Stimulated activated effector memory CD8-positive, alpha-beta T cell treated with anti-CD3 and anti-CD28 coated beads, Interleukin-12 subunit alpha, Interleukin-12 subunit beta, amount 100 ng/mL, for 72 hours (primary cell): ENCODE results near the gene PIK3AP1.

Source experiments
- ATAC-seq: fragments of 150-1000 bp; cut with Tn5 transposase; 2 replicates; pipeline ENCODE4 v1.10.0; 2021
- DNase-seq, 2 donors: peaks; one replicate each; pipeline ENCODE4 v3.0.0; 2021 to 2022; ENCODE audit warnings: low spot score in 2 of 2
- H3K27ac Mint-ChIP-seq: one replicate; pipeline ENCODE4 v1.8.0; 2022; ENCODE audit warnings: mild to moderate bottlenecking, mixed read lengths
- H3K36me3 Mint-ChIP-seq: one replicate; pipeline ENCODE4 v1.8.0; 2022; ENCODE audit warnings: mild to moderate bottlenecking, mixed read lengths
- H3K4me1 Mint-ChIP-seq: one replicate; pipeline ENCODE4 v1.8.0; 2022; ENCODE audit warnings: mixed read lengths
- H3K4me3 Mint-ChIP-seq: one replicate; pipeline ENCODE4 v1.8.0; 2022; ENCODE audit warnings: mild to moderate bottlenecking, mixed read lengths
- H3K9me3 Mint-ChIP-seq: one replicate; pipeline ENCODE4 v1.8.0; 2022; ENCODE audit warnings: mixed read lengths

The PIK3AP1 gene

GRCh38 chr10:96612055-96612830, 108.1 kb downstream of the PIK3AP1 start:
- ATAC-seq (no peak), DNase-seq (no peak)
- Mint-ChIP-seq H3K4me1 (peaks cover 20% of the 10 kb centered on the region), H3K4me3 (no peak overlapping the region), H3K27ac (peak overlapping the region; percentile 54), H3K36me3 (peaks cover 81% of the 10 kb centered on the region), H3K9me3 (no peaks in the 10 kb centered on the region)

- DNase-seq = no peak
- Mint-ChIP-seq H3K9me3 (no peaks in the 10 kb centered on the region), H3K27ac (peak overlapping the region; percentile 87), H3K4me3 (no peak overlapping the region), H3K36me3 (peaks cover 79% of the 10 kb centered on the region), H3K4me1 (peaks cover 20% of the 10 kb centered on the region)
- ATAC-seq = peak; percentile 60
Measured at GRCh38 chr10:96610817-96611216, 109.5 kb downstream of the PIK3AP1 start.

- no peak overlapping the region for H3K27ac Mint-ChIP-seq
Measured at GRCh38 chr10:96609510-96609909, 110.8 kb downstream of the PIK3AP1 start.

DNA sequence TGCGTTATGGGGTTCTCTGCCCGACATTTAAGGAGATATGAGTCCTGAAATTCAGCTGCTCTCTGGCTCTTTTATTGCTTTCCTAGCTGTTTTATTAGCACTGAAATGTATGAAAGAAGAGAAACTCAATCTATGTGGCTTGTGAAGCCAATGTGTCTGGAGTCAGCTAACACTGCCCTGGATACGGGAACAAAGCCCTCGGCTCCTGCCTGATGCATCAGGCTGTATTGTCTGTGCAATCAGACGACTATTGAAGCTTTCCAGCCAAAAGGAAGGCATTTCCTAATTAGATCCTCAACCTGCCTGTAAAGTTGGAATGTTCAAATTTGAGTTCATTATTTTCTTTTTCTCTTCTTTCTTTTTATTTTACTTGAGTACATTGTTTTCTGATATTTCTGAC, 111.5 kb downstream of the PIK3AP1 start:
- H3K4me1 Mint-ChIP-seq = peaks cover 8% of the 10 kb centered on the region
- ATAC-seq (no peak), DNase-seq (no peak)
- no peaks in the 10 kb centered on the region for H3K9me3 Mint-ChIP-seq
- peaks cover 82% of the 10 kb centered on the region for H3K36me3 Mint-ChIP-seq
- no peak overlapping the region for H3K4me3 Mint-ChIP-seq
- no peak overlapping the region for H3K27ac Mint-ChIP-seq

More at GRCh38 chr10:96609510-96609909, 110.8 kb downstream of the PIK3AP1 start:
- H3K36me3 Mint-ChIP-seq = peaks cover 79% of the 10 kb centered on the region
- no peaks in the 10 kb centered on the region for H3K9me3 Mint-ChIP-seq
- H3K4me1 Mint-ChIP-seq = peaks cover 9% of the 10 kb centered on the region
- no peak overlapping the region for H3K4me3 Mint-ChIP-seq
- ATAC-seq = no peak
- no peak for DNase-seq

- peaks cover 8% of the 10 kb centered on the region for H3K4me1 Mint-ChIP-seq
- peaks cover 81% of the 10 kb centered on the region for H3K36me3 Mint-ChIP-seq
- no peak overlapping the region for H3K4me3 Mint-ChIP-seq
- ATAC-seq = no peak
- H3K27ac Mint-ChIP-seq = peak overlapping the region; percentile 48
- DNase-seq = no peak
- no peaks in the 10 kb centered on the region for H3K9me3 Mint-ChIP-seq
Measured at GRCh38 chr10:96608262-96608661, 112.1 kb downstream of the PIK3AP1 start.

DNA sequence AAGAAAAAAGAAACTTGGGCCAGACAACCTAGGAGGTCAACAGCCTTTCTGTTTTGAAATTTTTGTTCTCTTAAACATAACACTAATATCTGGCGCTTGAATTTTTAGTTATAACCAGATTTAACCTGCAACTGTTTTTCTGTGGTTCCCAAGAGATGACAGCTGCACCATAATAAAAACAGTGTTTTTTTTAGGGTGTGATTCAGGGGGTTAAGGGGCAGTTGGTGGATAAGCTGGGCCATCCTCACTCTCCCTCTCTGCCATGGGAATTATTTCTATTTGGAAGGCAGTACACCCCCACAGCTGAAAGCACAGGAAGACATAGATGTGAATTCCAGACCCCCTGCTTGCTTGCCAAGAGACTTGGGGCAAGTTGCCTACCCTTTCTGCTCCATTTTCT, 113.4 kb downstream of the PIK3AP1 start:
- ATAC-seq = no peak
- DNase-seq = no peak
- Mint-ChIP-seq H3K27ac (no peak overlapping the region), H3K4me3 (no peak overlapping the region), H3K9me3 (no peaks in the 10 kb centered on the region), H3K36me3 (peaks cover 68% of the 10 kb centered on the region), H3K4me1 (peaks cover 8% of the 10 kb centered on the region)

GRCh38 chr10:96606216-96606615, 114.1 kb downstream of the PIK3AP1 start:
- H3K36me3 Mint-ChIP-seq = peaks cover 65% of the 10 kb centered on the region
- H3K27ac Mint-ChIP-seq = no peak overlapping the region
- DNase-seq (no peak), ATAC-seq (no peak)
- peaks cover 8% of the 10 kb centered on the region for H3K4me1 Mint-ChIP-seq
- H3K4me3 Mint-ChIP-seq = no peak overlapping the region
- H3K9me3 Mint-ChIP-seq = no peaks in the 10 kb centered on the region

GRCh38 chr10:96600337-96600736, 120.0 kb downstream of the PIK3AP1 start:
- H3K27ac Mint-ChIP-seq = no peak overlapping the region
- DNase-seq (no peak), ATAC-seq (no peak)
- peaks cover 39% of the 10 kb centered on the region for H3K36me3 Mint-ChIP-seq
- no peak overlapping the region for H3K4me3 Mint-ChIP-seq
- no peaks in the 10 kb centered on the region for H3K9me3 Mint-ChIP-seq
- no peaks in the 10 kb centered on the region for H3K4me1 Mint-ChIP-seq

- H3K36me3 Mint-ChIP-seq = peaks cover 39% of the 10 kb centered on the region
- H3K27ac Mint-ChIP-seq = no peak overlapping the region
- no peaks in the 10 kb centered on the region for H3K9me3 Mint-ChIP-seq
- no peak for DNase-seq
- no peak for ATAC-seq
- no peak overlapping the region for H3K4me3 Mint-ChIP-seq
- no peaks in the 10 kb centered on the region for H3K4me1 Mint-ChIP-seq
Measured at GRCh38 chr10:96598846-96599245, 121.5 kb downstream of the PIK3AP1 start.

DNA sequence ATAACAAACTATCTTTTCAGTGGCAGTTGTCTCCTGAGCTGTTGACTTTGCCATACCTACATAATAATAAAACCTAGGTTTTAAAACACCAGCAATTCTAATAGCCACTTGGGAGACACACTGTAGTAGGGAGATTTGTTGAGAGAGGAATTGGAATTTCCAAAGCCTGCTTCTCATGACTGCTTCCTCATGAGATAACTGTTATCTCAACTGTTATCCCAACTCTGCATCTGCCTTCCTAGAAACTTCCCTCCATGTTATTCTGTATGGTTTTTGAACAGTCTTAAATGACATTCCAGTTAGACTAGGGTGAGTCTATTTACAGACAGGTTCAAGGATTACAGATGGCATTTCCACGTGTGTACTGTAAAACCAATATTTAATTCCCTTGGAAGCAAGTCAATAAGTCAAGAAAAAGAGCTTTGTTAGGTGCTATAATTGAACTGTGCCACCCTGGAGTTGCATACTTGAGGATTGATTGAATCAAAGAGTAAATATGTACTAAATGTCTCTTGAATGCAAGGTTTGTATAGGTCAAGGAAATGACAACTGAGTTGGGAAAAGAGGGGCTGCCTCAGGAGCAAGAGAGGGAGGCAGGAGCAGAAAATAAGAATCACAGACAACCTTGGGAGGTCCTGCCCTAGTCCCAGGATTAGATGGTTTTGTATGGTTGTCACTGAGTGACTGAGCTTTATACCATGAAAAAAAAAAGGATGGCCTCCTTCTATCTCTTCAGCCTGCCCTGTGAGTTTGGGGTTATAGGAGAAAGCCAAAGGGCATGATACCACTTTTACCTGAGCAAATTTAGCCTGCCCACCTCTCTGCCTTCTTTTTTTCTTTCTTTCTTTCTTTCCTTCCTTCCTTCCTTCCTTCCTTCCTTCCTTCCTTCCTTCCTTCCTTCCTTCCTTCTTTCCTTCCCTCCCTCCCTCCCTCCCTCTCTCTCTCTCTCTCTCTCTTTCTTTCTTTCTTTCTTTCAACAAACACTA, 123.6 kb downstream of the PIK3AP1 start:
- H3K4me1 Mint-ChIP-seq = no peaks in the 10 kb centered on the region
- peaks cover 35% of the 10 kb centered on the region for H3K36me3 Mint-ChIP-seq
- H3K27ac Mint-ChIP-seq = no peak overlapping the region
- no peaks in the 10 kb centered on the region for H3K9me3 Mint-ChIP-seq
- ATAC-seq = no peak
- DNase-seq = no peak
- no peak overlapping the region for H3K4me3 Mint-ChIP-seq

DNA sequence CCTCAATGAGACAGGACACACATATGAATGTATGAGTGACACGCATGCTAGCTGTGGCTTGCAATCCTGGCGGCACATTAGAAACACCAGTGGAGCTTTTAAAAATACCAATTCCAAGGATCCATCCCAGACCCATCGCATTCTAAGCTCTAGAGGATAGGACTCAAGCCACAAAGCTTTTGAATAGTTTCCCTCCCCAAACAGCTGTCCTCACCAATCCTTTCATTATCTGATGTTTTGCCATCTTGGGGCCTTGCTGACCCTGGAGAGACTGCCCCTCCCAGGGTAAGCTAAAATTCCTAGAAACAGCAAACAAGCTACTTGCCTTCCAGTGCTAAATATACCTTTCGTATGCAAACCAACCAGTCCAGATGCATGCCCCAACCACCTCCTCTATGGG, 124.6 kb downstream of the PIK3AP1 start:
- Mint-ChIP-seq H3K4me3 (no peak overlapping the region), H3K4me1 (peaks cover under 1% of the 10 kb centered on the region), H3K36me3 (peaks cover 35% of the 10 kb centered on the region), H3K27ac (no peak overlapping the region), H3K9me3 (no peaks in the 10 kb centered on the region)
- DNase-seq (no peak), ATAC-seq (no peak)

DNA sequence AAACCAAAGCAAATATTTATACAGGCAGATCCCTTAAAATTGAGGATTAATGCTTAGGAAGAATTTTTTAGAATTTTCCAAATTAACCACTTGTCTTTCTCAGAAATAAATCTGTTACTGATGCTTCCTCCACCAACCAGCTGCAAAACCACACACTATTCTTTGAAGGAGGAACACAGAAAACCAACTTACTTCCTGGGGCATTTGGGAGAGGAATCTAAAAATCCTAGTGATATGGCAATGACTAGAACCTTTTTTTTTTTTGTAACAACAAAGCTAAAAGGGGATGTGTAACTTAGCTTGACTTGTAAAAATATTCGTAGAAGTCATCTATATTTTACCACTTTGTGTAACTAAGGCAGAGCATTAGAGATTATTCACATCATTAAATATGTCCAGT, 128.4 kb downstream of the PIK3AP1 start:
- peaks cover 6% of the 10 kb centered on the region for H3K4me1 Mint-ChIP-seq
- no peaks in the 10 kb centered on the region for H3K9me3 Mint-ChIP-seq
- no peak for DNase-seq
- ATAC-seq = no peak
- H3K27ac Mint-ChIP-seq = no peak overlapping the region
- H3K36me3 Mint-ChIP-seq = peaks cover 24% of the 10 kb centered on the region
- H3K4me3 Mint-ChIP-seq = no peak overlapping the region

- H3K4me1 Mint-ChIP-seq = peaks cover 18% of the 10 kb centered on the region
- no peak overlapping the region for H3K27ac Mint-ChIP-seq
- no peak overlapping the region for H3K4me3 Mint-ChIP-seq
- peak; percentile 88 for ATAC-seq
- no peaks in the 10 kb centered on the region for H3K9me3 Mint-ChIP-seq
- peaks cover 15% of the 10 kb centered on the region for H3K36me3 Mint-ChIP-seq
- DNase-seq = peak in 1 of 2 donors; percentile 60
Measured at GRCh38 chr10:96588616-96589419, 131.5 kb downstream of the PIK3AP1 start.

- DNase-seq (no peak), ATAC-seq (no peak)
- peaks cover 26% of the 10 kb centered on the region for H3K4me1 Mint-ChIP-seq
- H3K36me3 Mint-ChIP-seq = peaks cover 22% of the 10 kb centered on the region
- no peak overlapping the region for H3K4me3 Mint-ChIP-seq
- H3K27ac Mint-ChIP-seq = no peak overlapping the region
- no peaks in the 10 kb centered on the region for H3K9me3 Mint-ChIP-seq
Measured at GRCh38 chr10:96588060-96588554, 132.2 kb downstream of the PIK3AP1 start.
